Measurements from ENCODE around the gene TTLL12.

TTLL12 gene

GRCh38 chr22:43198126-43198525 lies 11.2 kb upstream of the TTLL12 start:
- DNase-seq: no peak

- peak; percentile 62 for DNase-seq
Measured at GRCh38 chr22:43197271-43197941, 10.5 kb upstream of the TTLL12 start.

- DNase-seq: no peak
Measured at GRCh38 chr22:43191831-43192230, 4.9 kb upstream of the TTLL12 start.

DNA sequence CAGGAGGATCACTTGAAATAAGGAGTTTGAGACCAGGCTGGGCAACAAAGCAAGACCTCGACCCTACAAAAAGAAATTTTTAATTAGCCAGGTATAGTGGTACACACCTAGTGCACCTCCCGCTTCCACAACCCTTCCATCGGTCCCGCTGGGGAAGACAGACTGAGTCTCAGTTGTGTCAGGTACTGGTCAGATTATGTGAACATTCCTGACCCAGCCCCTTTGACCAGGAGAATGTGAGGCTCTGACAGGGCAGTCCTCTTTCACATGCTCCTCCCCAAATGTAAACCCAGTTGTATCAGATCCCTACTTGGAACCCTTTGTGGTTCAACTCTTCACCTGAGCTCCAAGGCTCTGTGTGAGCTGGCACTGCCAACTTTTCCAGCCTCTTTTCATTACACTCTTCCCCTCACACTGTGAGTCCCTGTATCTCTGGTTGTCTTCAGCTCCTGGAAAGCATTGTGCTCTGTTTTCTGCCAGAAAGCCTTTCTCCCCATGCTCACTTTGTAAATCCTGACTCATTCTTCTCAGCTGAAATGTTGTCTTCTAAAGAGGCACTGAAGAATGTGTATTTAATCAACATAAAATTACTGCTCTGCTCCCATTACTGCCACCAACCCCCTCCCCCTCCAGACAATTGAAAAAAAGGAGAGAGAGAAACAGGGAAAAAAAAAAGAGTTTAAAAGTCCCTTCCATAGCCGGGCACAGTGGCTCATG lies 2.1 kb upstream of the TTLL12 start:
- DNase-seq: no peak

DNA sequence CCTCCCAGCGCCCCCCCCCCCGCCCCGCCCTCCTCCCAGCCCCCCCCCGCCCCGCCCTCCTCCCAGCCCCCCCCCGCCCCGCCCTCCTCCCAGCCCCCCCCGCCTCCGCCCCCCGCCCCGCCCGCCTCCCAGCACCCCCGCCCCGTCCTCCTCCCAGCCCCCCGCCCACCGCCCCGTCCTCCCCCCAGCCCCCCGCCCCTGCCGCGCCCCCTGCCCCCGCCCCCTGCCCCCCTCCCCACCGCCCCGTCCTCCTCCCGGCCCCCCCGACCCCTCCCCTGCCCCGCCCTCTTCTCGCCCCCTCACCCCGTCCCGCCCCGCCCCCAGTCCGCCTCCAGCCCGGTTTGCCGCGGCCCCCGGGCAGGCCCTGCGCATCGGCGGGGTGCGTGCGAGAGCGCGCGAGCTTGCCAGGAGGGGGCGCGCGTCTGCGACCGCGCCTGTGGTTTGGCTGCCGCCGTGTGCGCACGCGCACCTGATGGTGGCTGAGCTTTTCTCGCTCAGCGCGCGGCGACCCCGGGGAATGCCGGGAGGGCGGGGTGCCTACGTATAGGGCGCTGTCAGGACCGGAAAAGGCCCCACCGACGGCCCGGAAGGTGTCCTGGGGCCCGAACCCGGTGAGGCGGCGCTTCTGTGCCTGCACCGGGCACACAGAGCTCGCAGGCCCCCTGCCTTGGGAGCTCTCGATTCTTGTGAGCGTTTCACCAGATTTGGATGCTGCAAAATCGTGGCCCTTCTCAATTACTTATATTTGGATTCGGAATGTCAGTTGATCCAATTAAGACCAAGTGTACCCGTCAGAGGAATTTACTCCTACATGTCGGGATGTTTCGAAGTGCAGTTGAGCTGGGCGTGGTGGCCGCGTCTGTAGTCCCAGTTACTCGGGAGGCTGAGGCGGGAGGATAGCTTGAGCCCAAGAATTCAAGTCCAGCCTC lies 501 bp upstream of the TTLL12 start:
- DNase-seq: peak; percentile 92

DNA sequence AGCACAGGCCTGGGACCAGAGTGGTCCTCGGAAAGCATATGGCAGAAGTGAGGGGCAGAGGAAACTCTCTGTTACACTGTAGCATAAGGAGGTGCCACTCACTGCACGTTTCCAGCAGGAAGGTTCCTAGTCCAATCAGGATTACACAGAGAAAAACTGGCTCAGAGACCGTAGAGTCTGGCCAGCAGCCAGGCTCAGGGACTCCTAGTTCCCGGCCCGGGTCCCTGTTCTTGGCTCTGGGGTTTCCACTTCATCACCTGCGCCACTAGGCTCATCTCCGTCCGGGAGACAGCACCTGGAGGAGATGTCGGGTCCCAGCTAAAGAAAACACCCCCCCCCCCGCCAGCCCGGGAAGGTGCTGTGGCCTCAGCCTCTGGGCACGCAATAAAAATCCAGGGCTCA lies 1.1 kb downstream of the TTLL12 start:
- peak; percentile 49 for DNase-seq

DNA sequence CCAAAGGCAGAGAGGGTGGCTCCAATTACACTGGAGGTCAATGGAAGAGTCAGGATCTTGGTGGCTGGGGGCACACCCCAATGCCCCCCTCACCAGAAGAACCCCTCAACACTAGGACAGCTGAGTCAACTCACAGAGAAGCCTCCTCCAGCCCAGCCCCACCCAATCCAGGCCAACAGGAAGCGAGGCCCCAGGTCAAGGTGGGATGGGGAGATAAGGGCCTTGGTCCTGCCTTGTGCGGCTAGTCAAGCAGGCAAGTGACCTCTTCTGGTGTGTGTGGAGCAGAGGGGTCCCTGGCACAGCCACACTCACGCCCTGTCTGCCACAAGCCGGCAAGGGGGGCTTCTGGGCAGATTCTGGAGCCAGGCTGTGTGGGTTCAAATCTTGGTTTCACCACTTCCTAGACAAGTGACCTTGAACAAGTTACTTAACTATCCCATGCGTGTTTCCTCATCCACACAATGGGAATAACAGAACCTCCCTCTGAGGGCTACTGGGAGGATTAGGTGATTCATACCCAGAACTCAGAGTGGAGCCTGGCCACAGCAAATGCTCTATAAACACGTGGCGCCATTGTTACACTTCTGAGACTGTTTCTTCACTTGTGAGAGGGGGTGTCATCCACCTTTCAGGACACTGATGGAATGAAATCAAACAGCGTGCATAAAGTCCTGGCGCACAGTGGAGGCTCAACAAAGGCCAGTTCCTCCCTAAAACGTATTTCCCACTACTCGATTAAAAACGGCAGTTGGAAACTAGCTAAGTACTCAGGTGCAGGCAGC lies 3.2 kb downstream of the TTLL12 start:
- peak; percentile 24 for DNase-seq

DNA sequence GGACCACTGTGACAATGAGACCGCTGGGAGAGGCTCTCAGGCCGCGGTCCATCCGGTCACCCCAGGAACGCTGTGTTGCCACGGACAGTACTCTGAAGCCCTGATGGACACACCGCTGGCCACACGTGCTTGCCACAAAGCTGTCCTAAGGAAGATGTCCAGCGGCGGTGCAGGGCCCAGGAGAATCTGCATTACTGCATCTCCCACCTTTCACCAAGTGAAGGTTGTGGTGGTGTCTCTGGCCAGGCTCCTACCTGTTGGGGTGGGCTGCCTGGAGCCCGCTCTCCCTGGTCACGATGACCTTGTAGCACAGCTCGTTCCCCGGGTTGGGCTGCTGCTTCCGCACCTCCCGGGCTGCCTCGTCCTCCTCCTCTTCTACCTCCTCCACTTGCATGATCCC lies 4.2 kb downstream of the TTLL12 start:
- DNase-seq: no peak

DNA sequence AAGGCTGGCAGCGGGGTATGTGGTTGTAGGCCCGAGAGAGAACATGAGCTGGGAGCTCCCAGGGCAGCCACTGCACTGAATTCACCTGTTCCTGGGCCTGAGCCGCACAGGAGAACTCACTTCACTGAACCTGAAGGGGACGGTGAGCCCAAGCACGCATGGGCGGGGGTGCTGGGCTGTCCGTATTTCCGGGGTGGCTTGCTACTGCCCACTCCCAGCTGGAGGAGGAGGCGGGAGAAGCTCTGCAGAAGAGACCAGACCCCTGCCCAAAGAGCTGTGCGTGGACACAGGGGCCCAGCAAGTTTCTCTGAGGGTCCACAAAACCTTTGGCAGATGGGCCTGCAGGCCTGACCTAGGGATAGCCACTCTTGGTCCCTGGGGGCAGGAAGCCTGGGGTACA lies 4.8 kb downstream of the TTLL12 start:
- no peak for DNase-seq

- no peak for DNase-seq
Measured at GRCh38 chr22:43181321-43182076, 5.4 kb downstream of the TTLL12 start.

DNA sequence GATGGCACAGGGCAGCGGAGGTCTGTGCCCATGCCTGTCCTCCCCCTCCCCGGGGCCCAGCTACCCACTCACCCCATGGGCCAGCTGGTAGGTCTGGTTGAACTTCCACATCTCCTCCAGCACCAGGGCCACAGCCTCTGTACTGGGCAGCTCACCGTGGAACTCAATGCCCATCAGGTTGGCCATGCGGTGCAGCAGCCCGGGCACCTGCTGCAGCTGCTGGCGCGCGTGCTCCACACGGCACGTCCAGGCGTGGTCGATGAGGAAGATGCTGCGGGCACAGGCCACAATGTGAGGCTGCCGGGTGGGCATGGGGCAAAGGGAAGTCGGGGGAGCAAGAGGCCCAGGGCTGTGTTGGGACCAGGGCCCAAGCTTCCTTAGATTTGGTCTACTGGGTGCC lies 6.3 kb downstream of the TTLL12 start:
- no peak for DNase-seq

- DNase-seq: no peak
Measured at GRCh38 chr22:43179911-43180195, 7.1 kb downstream of the TTLL12 start.

- no peak for DNase-seq
Measured at GRCh38 chr22:43179146-43179910, 7.6 kb downstream of the TTLL12 start.

- DNase-seq: no peak
Measured at GRCh38 chr22:43177479-43177878, 9.5 kb downstream of the TTLL12 start.

GRCh38 chr22:43176090-43176489 lies 10.8 kb downstream of the TTLL12 start:
- DNase-seq: no peak

DNA sequence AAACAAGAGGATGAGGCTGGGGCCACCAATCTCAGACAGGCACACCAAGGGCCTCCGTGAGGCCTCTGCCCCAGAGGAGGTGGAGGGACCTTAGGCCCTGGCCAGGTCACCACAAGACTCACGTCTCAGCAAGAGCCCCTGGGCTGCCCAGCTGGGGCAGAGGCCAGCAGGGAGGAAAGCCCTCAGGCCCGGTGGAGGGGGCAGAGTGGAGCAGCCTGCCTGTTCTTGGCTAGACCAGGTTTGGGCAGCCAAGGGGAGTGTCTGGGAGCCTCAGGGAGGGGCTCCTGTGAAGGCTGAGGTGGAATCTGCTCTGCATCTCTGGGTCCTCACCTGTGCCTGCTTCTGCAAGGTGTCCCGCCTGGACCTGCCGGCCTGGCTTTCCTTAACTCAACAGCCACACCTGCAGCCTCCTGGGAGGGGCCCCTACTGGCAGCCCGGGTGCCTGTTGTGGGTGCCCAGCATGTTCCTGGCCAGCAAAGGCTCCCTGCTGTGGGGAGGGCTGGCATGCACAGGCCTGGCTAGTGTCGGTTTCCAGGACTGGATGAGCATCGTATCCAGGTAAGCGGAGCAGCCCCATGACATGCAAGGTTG lies 11.9 kb downstream of the TTLL12 start:
- DNase-seq: no peak

- no peak for DNase-seq
Measured at GRCh38 chr22:43173976-43174720, 12.8 kb downstream of the TTLL12 start.

DNA sequence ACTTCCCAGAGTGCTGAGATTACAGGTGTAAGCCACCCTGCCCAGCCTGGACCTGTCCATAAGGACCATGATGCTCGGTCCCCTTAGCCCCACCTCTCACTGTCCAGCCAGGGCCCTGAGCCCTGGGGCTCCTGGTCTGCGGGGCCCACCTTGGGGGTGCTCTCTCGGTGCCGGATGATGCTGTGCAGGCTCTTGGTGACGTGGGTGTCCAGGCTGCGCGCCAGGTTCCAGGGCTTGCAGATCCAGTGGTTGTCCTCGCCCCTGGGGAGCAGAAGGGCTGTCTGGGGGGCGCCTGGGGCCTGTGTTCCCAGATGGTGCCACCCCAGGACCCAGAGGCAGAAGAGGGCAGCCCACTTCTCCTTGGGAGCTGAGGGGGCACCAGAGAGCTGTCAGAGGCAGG lies 13.4 kb downstream of the TTLL12 start:
- no peak for DNase-seq

DNA sequence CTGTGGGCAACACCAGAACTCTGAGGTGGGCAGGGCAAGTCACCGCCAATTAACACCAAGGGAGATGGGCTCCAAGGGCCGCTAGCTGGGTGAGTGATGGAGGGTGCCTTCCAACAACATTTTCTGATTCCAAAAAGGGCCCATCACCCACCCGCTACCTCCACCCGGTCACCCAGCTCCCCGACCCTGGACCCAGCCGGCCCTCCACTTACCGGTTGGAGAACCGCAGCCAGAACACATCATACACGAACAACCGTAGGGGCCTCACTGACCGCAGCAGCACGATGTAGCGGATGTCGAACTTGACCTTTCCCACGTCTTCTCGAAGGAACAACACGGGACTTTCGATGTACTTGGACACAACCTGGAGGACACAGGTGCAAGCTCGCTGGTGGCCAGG lies 14.7 kb downstream of the TTLL12 start:
- no peak for DNase-seq

DNA sequence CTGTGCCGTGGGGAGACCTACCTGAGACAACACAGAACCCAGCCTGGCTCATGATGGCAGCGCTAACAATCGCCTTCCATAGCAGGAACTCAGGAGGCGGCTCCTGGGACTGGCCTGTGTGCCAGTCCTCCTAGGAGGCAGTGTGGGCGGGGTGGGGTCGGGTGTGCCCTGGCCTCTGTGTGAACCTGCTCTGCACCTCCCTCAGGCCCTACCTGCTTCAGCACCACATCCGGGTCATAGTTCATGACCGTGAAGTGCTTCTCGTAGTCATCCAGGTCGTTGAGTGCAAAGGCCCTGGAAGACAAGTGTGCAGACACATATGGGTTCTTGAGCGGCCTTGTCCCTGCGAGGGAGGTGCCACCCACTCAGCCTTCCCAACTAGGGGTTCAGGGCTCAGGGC lies 15.3 kb downstream of the TTLL12 start:
- no peak for DNase-seq

Measured in EL (cell line).